ENCODE data around the gene LRRC8E. TPM values are rescaled to one million over a fixed set of nuclear protein-coding genes. Genes with fewer than 3 reads are reported as not detected.
A peak's percentile ranks its signal among the peaks of the same experiment; 100 is the strongest.

LRRC8E gene
- total RNA-seq, 1 experiment from 2014 or later: 0.77 TPM

GRCh38 chr19:7914598-7915045, 26.3 kb downstream of the LRRC8E start, which contains the start of gene TGFBR3L:
Gene TGFBR3L (plus strand): TSS chr19:7914830.
- POLR2A ChIA-PET (ENCODE audit: low non-redundant PET): no interaction called here
- CTCF ChIA-PET: no interaction called here
- no peaks in the 10 kb centered on the region for H3K9me3 ChIP-seq (ENCODE audit: low read depth, low read length, poor library complexity, severe bottlenecking)
- H3K27ac ChIP-seq (ENCODE audit: low read depth, low read length, poor library complexity, severe bottlenecking): no peak within 1 kb of the TSS
- no peak for DNase-seq (ENCODE audit: low spot score)
- no peak for TF ChIP-seq EZH2 (IDR thresholded peaks at IDR 0.05; ENCODE audit: borderline replicate concordance, low read depth, low read length, poor library complexity, severe bottlenecking)
- no peak for TF ChIP-seq CTCF (conservative IDR thresholded peaks at IDR 0.05; ENCODE audit: low read depth, low read length)
- no peak within 1 kb of the TSS for H3K4me3 ChIP-seq (ENCODE audit: low read depth, low read length, poor library complexity, severe bottlenecking)
- H3K36me3 ChIP-seq (ENCODE audit: insufficient read depth, low read length, poor library complexity, severe bottlenecking): peaks cover 19% of the 10 kb centered on the region
- no TSS peak for BruUV-seq (replicated peaks)
- peaks cover 12% of the 10 kb centered on the region for H3K27me3 ChIP-seq (replicated peaks; ENCODE audit: insufficient read depth, low read depth, low read length, poor library complexity)
- H3K4me1 ChIP-seq (ENCODE audit: insufficient read depth, low read length, poor library complexity, severe bottlenecking): peaks cover 25% of the 10 kb centered on the region
- intact Hi-C loops (cut with micrococcal nuclease; ENCODE audit: unreplicated experiment): no loop called here

GRCh38 chr19:7915250-7916102, 27.2 kb downstream of the LRRC8E start:
- no peaks in the 10 kb centered on the region for H3K9me3 ChIP-seq (ENCODE audit: low read depth, low read length, poor library complexity, severe bottlenecking)
- BruUV-seq (replicated peaks): no TSS peak
- no peak overlapping the region for H3K27ac ChIP-seq (ENCODE audit: low read depth, low read length, poor library complexity, severe bottlenecking)
- H3K27me3 ChIP-seq (replicated peaks; ENCODE audit: insufficient read depth, low read depth, low read length, poor library complexity): peaks cover 12% of the 10 kb centered on the region
- CTCF ChIA-PET: no interaction called here
- H3K4me3 ChIP-seq (ENCODE audit: low read depth, low read length, poor library complexity, severe bottlenecking): peak overlapping the region; percentile 51
- peaks cover 12% of the 10 kb centered on the region for H3K36me3 ChIP-seq (ENCODE audit: insufficient read depth, low read length, poor library complexity, severe bottlenecking)
- peaks cover 28% of the 10 kb centered on the region for H3K4me1 ChIP-seq (ENCODE audit: insufficient read depth, low read length, poor library complexity, severe bottlenecking)
- POLR2A ChIA-PET (ENCODE audit: low non-redundant PET): no interaction called here
- DNase-seq (ENCODE audit: low spot score): no peak
- TF ChIP-seq CTCF (conservative IDR thresholded peaks at IDR 0.05; ENCODE audit: low read depth, low read length) (no peak), EZH2 (IDR thresholded peaks at IDR 0.05; ENCODE audit: borderline replicate concordance, low read depth, low read length, poor library complexity, severe bottlenecking) (no peak)
- intact Hi-C loops (cut with micrococcal nuclease; ENCODE audit: unreplicated experiment): no loop called here

- no TSS peak for BruUV-seq (replicated peaks)
- Histone ChIP-seq H3K9me3 (ENCODE audit: low read depth, low read length, poor library complexity, severe bottlenecking) (no peaks in the 10 kb centered on the region), H3K27ac (ENCODE audit: low read depth, low read length, poor library complexity, severe bottlenecking) (peak overlapping the region; percentile 24), H3K27me3 (replicated peaks; ENCODE audit: insufficient read depth, low read depth, low read length, poor library complexity) (peaks cover 12% of the 10 kb centered on the region), H3K4me1 (ENCODE audit: insufficient read depth, low read length, poor library complexity, severe bottlenecking) (peaks cover 32% of the 10 kb centered on the region), H3K4me3 (ENCODE audit: low read depth, low read length, poor library complexity, severe bottlenecking) (peak overlapping the region; percentile 51), H3K36me3 (ENCODE audit: insufficient read depth, low read length, poor library complexity, severe bottlenecking) (peaks cover 3% of the 10 kb centered on the region)
- ChIA-PET POLR2A (ENCODE audit: low non-redundant PET) (interaction anchor here (0.7 kb wide), 1 partner anchor 1645 kb away, joined by 5 read pairs; no protein-coding TSS in a partner anchor), CTCF (no interaction called here)
- peak; percentile 69 for DNase-seq (ENCODE audit: low spot score)
- TF ChIP-seq CTCF (conservative IDR thresholded peaks at IDR 0.05; ENCODE audit: low read depth, low read length) (0 out of 2 replicates have a peak, but pooled peaks have one; percentile 18), EZH2 (IDR thresholded peaks at IDR 0.05; ENCODE audit: borderline replicate concordance, low read depth, low read length, poor library complexity, severe bottlenecking) (no peak)
- intact Hi-C loops (cut with micrococcal nuclease; ENCODE audit: unreplicated experiment): no loop called here
These were observed 28.0 kb downstream of the LRRC8E start for GRCh38 chr19:7916103-7916954.

Data from A673 (cell line).